HepG2 (cell line): ENCODE results near the gene ZFPL1. TPM values are rescaled to one million over a fixed set of nuclear protein-coding genes. Genes with fewer than 3 reads are reported as not detected.

Experiments
- ATAC-seq: fragments of 200-7000 bp; cut with Tn5 transposase; 3 replicates; pipeline ENCODE4 v1.9.1; 2020; ENCODE audit warnings: mild to moderate bottlenecking, moderate library complexity
- BruUV-seq: library from RNA; stranded (reverse); fragments of 400-500 nt; replicated peaks from 2 replicates; lab custom pipeline; 2021; lab: Mats Ljungman, UMichigan
- CTCF ChIA-PET: fragments of 300-600 bp; formaldehyde crosslinking; extraction: SDS; loops from one replicate; lab custom pipeline; 2021; ENCODE audit warnings: low total read pairs, inconsistent platforms, low intra/inter-chr PET ratio; lab: Yijun Ruan, JAX
- POLR2A ChIA-PET: fragments of 350-600 bp; sonication (Branson Sonifier 250); formaldehyde crosslinking; loops from one replicate; lab custom pipeline; 2020; ENCODE audit warnings: antibody characterized with exemption, inconsistent platforms; lab: Yijun Ruan, JAX
- DNase-seq: peaks from one replicate; pipeline ENCODE4 v3.0.0-alpha.2; 2015; ENCODE audit warnings: low spot score
- FAIRE-seq: peaks from 3 replicates; lab custom pipeline; 2011; peaks lifted over from hg19 to GRCh38; lab: Jason Lieb, UNC
- H2AFZ ChIP-seq: one replicate; pipeline ENCODE4 v1.6.1; 2011; ENCODE audit warnings: low read length, inconsistent platforms
- H3K27ac ChIP-seq: fragments of 300-600 bp; 3 replicates; pipeline ENCODE4 v1.8.0; 2011; ENCODE audit warnings: mixed run types, mild to moderate bottlenecking, mixed read lengths, low read length, inconsistent platforms; ENCODE audit not compliant: insufficient read depth; ENCODE audit errors: extremely low read length
- H3K27me3 ChIP-seq, 2 experiments: fragments of 200-600 bp in 1 of 2; 2 replicates in 1 of 2; 3 replicates in 1 of 2; pipeline versions ENCODE4 v1.6.0 to v1.8.0; 2011; ENCODE audit warnings: low read length in 2 of 2, mild to moderate bottlenecking in 2 of 2, moderate library complexity in 2 of 2, inconsistent platforms in 1 of 2; ENCODE audit not compliant: insufficient read depth in 2 of 2, control insufficient read depth in 1 of 2
- H3K36me3 ChIP-seq, 2 experiments: fragments of 200-600 bp in 1 of 2; replicated peaks in 1 of 2; 2 replicates in 1 of 2; 3 replicates in 1 of 2; pipeline versions ENCODE4 v1.5.1 to v1.8.0; 2011; ENCODE audit warnings: low read length in 2 of 2, inconsistent platforms in 1 of 2; ENCODE audit not compliant: insufficient read depth in 2 of 2, control insufficient read depth in 1 of 2
- H3K4me1 ChIP-seq: 2 replicates; pipeline ENCODE4 v1.5.1; 2012; ENCODE audit warnings: low read length, inconsistent platforms; ENCODE audit not compliant: insufficient read depth
- H3K4me2 ChIP-seq: 2 replicates; pipeline ENCODE4 v1.6.0; 2011; ENCODE audit warnings: low read depth, low read length, inconsistent platforms
- H3K4me3 ChIP-seq, 3 experiments: fragments of 200-600 bp in 1 of 3; sonication (generic), shearing (Covaris generic) in 1 of 3; replicated peaks in 1 of 3; 2 replicates each; pipeline ENCODE4 v1.5.1; 2011 to 2016; ENCODE audit warnings: low read length in 3 of 3, inconsistent platforms in 2 of 3, low read depth in 2 of 3, mild to moderate bottlenecking in 2 of 3, control low read depth in 1 of 3, mixed read lengths in 1 of 3; ENCODE audit not compliant: insufficient read depth in 1 of 3
- H3K79me2 ChIP-seq: one replicate; pipeline ENCODE4 v1.6.1; 2011; ENCODE audit warnings: low read length, inconsistent platforms; ENCODE audit not compliant: insufficient read depth
- H3K9ac ChIP-seq: 2 replicates; pipeline ENCODE4 v1.6.0; 2011; ENCODE audit warnings: mild to moderate bottlenecking, low read depth, low read length, inconsistent platforms; ENCODE audit not compliant: insufficient read depth
- H3K9me3 ChIP-seq: 2 replicates; pipeline ENCODE4 v1.5.1; 2012; ENCODE audit warnings: mild to moderate bottlenecking, low read length
- H4K20me1 ChIP-seq: 2 replicates; pipeline ENCODE4 v1.6.0; 2011; ENCODE audit warnings: inconsistent platforms, mild to moderate bottlenecking, low read length, moderate library complexity; ENCODE audit not compliant: insufficient read depth
- CHD4 ChIP-seq: fragments of 200-600 bp; sonication (generic); IDR thresholded peaks from 2 replicates; pipeline ENCODE4 v1.7.0; 2017; ENCODE audit warnings: mild to moderate bottlenecking, low read length, borderline replicate concordance
- GABPA ChIP-seq, 2 experiments: IDR thresholded peaks; 2 replicates each; pipeline ENCODE4 v1.6.1; 2011 to 2016; ENCODE audit warnings: low read depth in 2 of 2, low read length in 1 of 2, missing biosample characterization in 1 of 2, missing genetic modification characterization in 1 of 2
- RAD21 ChIP-seq: fragments of 450-650 bp; formaldehyde crosslinking; IDR thresholded peaks from 2 replicates; pipeline ENCODE4 v1.5.0; 2020; ENCODE audit warnings: mild to moderate bottlenecking
- THAP11 ChIP-seq: IDR thresholded peaks from 2 replicates; pipeline ENCODE4 v1.6.1; 2016; ENCODE audit warnings: missing biosample characterization, missing genetic modification reagents
- ZFX ChIP-seq: sonication (generic); formaldehyde crosslinking; IDR thresholded peaks from 2 replicates; pipeline ENCODE4 v1.4.0; 2020; ENCODE audit warnings: mild to moderate bottlenecking, low read depth, missing genetic modification reagents, moderate library complexity
- WGBS: methylation state at CpG from one replicate; pipeline ENCODE4 v1.1.6; 2017; ENCODE audit warnings: low lambda C conversion rate; 5-methylcytosine and 5-hydroxymethylcytosine counted together
- in situ Hi-C: cut with HindIII; loops from 2 replicates; pipeline ENCODE4 v1.10.0; 2017; ENCODE audit warnings: low pct_unique_long_range_greater_than_20kb; ENCODE audit not compliant: extremely low pct_ligation_motif_present
- intact Hi-C: fragments of 100-400 bp; cut with micrococcal nuclease; formaldehyde crosslinking; loops from one replicate; pipeline ENCODE4 v1.10.0; 2022; ENCODE audit not compliant: unreplicated experiment
- polyA plus RNA-seq, 8 experiments: library from polyadenylated mRNA; depleted of rRNA in 3 of 8; stranded (reverse) in 7 of 8; unstranded in 1 of 8; fragments of >200 nt; fragmentation: Illumina TruSeq in 4 of 8; extraction: Trizol in 4 of 8; gene quantifications; 2 replicates each; pipeline versions ENCODE4 v1.2.1 to v1.2.3, GENCODE V29; 2011 to 2016; ENCODE audit warnings: low read depth in 4 of 8, missing spikeins in 1 of 8, mixed read lengths in 1 of 8; ENCODE audit not compliant: insufficient read depth in 1 of 8
- total RNA-seq, 5 experiments: library from RNA; depleted of rRNA; stranded (reverse); fragments of >200 nt; fragmentation: Illumina TruSeq; extraction: Trizol; gene quantifications; 2 replicates each; pipeline ENCODE4 v1.2.3, GENCODE V29; 2016; ENCODE audit warnings: low read depth in 1 of 5
- TF ChIP-seq, protein P1 (sequence below): sonication (generic); formaldehyde crosslinking; IDR thresholded peaks from 2 replicates; pipeline ENCODE4 v1.5.0; 2020; ENCODE audit warnings: mild to moderate bottlenecking, missing genetic modification reagents, moderate library complexity
- TF ChIP-seq, protein P2 (sequence below): sonication (generic); formaldehyde crosslinking; IDR thresholded peaks from 2 replicates; pipeline ENCODE4 v1.5.0; 2020; ENCODE audit warnings: missing genetic modification reagents
- TF ChIP-seq, protein P3 (sequence below): sonication (generic); formaldehyde crosslinking; IDR thresholded peaks from 2 replicates; pipeline ENCODE4 v1.5.1; 2020; ENCODE audit warnings: mild to moderate bottlenecking, moderate library complexity, missing genetic modification reagents
- TF ChIP-seq, protein P4 (sequence below): sonication (generic); formaldehyde crosslinking; IDR thresholded peaks from 2 replicates; pipeline ENCODE4 v1.9.0; 2021; ENCODE audit warnings: missing genetic modification reagents, borderline replicate concordance
- TF ChIP-seq, protein P5 (sequence below): sonication (generic); formaldehyde crosslinking; IDR thresholded peaks from 2 replicates; pipeline ENCODE4 v1.8.0; 2022; ENCODE audit warnings: mild to moderate bottlenecking, missing genetic modification reagents; ENCODE audit not compliant: insufficient replicate concordance

Gene ZFPL1
- total and polyA plus RNA-seq, 2 of the 13 experiments (the other 11 are each of a cell fraction or from before 2014, with no cell fraction given), result 32.2 to 56.0 TPM

DNA sequence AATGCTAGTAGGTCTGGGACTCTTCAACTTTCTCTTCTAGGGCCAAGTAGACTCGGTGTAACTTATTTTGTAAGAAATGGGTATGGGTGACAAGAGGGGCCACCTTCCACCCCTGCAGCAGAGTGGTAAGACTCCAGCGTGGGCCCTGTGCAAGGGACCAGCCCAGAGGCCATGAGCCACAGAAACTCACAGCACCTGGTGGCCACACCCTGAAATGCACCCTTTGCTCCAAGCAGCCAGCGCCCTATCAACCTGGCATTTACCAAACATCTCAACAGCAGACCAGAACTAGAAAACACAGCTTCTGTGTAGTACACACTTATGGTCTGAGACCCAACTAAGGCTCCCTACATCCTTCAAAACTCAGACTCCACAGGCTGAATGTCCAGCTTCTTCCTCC, 5.9 kb upstream of the ZFPL1 start (continued):
- TF ChIP-seq, protein P1, sequence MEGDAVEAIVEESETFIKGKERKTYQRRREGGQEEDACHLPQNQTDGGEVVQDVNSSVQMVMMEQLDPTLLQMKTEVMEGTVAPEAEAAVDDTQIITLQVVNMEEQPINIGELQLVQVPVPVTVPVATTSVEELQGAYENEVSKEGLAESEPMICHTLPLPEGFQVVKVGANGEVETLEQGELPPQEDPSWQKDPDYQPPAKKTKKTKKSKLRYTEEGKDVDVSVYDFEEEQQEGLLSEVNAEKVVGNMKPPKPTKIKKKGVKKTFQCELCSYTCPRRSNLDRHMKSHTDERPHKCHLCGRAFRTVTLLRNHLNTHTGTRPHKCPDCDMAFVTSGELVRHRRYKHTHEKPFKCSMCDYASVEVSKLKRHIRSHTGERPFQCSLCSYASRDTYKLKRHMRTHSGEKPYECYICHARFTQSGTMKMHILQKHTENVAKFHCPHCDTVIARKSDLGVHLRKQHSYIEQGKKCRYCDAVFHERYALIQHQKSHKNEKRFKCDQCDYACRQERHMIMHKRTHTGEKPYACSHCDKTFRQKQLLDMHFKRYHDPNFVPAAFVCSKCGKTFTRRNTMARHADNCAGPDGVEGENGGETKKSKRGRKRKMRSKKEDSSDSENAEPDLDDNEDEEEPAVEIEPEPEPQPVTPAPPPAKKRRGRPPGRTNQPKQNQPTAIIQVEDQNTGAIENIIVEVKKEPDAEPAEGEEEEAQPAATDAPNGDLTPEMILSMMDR (CRISPR knock-in tag), result peak; percentile 86
- TF ChIP-seq CHD4 (no peak), ZFX (CRISPR knock-in tag) (peak; percentile 44; the same call in 1 of the 2 replicates), THAP11 (CRISPR knock-in tag) (0 out of 2 replicates have a peak, but pooled peaks have one; percentile 18), RAD21 (CRISPR knock-in tag) (peak; percentile 78)
- TF ChIP-seq, protein P2, sequence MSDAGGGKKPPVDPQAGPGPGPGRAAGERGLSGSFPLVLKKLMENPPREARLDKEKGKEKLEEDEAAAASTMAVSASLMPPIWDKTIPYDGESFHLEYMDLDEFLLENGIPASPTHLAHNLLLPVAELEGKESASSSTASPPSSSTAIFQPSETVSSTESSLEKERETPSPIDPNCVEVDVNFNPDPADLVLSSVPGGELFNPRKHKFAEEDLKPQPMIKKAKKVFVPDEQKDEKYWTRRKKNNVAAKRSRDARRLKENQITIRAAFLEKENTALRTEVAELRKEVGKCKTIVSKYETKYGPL (CRISPR knock-in tag), result no peak
- TF ChIP-seq, protein P3, sequence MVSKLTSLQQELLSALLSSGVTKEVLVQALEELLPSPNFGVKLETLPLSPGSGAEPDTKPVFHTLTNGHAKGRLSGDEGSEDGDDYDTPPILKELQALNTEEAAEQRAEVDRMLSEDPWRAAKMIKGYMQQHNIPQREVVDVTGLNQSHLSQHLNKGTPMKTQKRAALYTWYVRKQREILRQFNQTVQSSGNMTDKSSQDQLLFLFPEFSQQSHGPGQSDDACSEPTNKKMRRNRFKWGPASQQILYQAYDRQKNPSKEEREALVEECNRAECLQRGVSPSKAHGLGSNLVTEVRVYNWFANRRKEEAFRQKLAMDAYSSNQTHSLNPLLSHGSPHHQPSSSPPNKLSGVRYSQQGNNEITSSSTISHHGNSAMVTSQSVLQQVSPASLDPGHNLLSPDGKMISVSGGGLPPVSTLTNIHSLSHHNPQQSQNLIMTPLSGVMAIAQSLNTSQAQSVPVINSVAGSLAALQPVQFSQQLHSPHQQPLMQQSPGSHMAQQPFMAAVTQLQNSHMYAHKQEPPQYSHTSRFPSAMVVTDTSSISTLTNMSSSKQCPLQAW (CRISPR knock-in tag), result 0 out of 2 replicates have a peak, but pooled peaks have one; percentile 48

DNA sequence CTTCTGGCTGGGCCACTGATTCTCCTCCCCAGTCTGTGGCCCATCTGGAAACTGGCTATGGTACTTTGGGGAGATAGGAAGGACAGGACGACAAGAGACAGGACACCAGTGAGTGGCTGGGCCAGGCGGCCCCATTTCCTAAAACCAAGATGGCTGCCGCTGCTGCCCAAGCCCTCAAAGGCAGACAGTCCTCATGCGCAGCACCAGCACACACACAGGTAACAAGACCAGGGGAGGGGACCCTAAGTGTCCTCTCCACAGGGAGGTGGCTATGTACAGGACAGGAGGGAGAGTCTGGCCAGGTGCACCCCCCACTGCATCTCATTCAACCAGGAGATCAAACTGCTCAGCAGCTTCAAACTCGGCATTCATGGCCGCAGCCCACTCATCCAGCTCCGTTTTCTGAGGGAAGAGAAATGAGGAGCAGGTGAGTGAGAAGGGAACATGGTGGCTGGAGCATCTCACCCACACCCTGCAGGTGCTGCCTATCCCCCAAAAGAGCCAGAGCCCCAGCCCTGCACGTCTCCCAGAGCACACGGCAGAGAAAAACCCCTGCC, 5.2 kb upstream of the ZFPL1 start:
- no peaks in the 10 kb centered on the region for H4K20me1 ChIP-seq
- POLR2A ChIA-PET, result no interaction called here
- H3K27ac ChIP-seq, result peak overlapping the region; percentile 27
- FAIRE-seq, result no peak
- peaks cover 11 to 27% of the 10 kb centered on the region in 2 experiments for H3K36me3 ChIP-seq
- in situ Hi-C loops (no loop called here), intact Hi-C loops (loop anchor here (2.0 to 5.0 kb wide), 2 partner anchors 52 to 64 kb away; partner anchors contain the start of genes ARL2 and SNX15)
- no TSS peak for BruUV-seq
- H3K27me3 ChIP-seq, result no peaks in the 10 kb centered on the region; a peak in 1 of 5 replicates
- no peak for ATAC-seq
- peaks cover 28% of the 10 kb centered on the region for H3K79me2 ChIP-seq
- H3K4me3 ChIP-seq, result no peak overlapping the region
- peaks cover 36% of the 10 kb centered on the region for H3K4me1 ChIP-seq
- no peak overlapping the region for H3K4me2 ChIP-seq
- 98% methylated on average over 6 of the region's 9 CpGs for WGBS
- H3K9me3 ChIP-seq, result no peaks in the 10 kb centered on the region
- CTCF ChIA-PET, result interaction anchor here (0.8 to 2.3 kb wide), 2 partner anchors 50 to 65 kb away, joined by 6 to 17 read pairs; partner anchors contain the start of genes ARL2 and SNX15
- DNase-seq, result no peak
- no peak overlapping the region for H3K9ac ChIP-seq
- H2AFZ ChIP-seq, result no peak overlapping the region
- TF ChIP-seq GABPA (IDR thresholded peaks at IDR 0.05; ENCODE audit: low read depth, low read length), result no peak
- no peak for TF ChIP-seq GABPA (CRISPR knock-in tag; IDR thresholded peaks at IDR 0.05; ENCODE audit: low read depth)
- TF ChIP-seq, protein P4, sequence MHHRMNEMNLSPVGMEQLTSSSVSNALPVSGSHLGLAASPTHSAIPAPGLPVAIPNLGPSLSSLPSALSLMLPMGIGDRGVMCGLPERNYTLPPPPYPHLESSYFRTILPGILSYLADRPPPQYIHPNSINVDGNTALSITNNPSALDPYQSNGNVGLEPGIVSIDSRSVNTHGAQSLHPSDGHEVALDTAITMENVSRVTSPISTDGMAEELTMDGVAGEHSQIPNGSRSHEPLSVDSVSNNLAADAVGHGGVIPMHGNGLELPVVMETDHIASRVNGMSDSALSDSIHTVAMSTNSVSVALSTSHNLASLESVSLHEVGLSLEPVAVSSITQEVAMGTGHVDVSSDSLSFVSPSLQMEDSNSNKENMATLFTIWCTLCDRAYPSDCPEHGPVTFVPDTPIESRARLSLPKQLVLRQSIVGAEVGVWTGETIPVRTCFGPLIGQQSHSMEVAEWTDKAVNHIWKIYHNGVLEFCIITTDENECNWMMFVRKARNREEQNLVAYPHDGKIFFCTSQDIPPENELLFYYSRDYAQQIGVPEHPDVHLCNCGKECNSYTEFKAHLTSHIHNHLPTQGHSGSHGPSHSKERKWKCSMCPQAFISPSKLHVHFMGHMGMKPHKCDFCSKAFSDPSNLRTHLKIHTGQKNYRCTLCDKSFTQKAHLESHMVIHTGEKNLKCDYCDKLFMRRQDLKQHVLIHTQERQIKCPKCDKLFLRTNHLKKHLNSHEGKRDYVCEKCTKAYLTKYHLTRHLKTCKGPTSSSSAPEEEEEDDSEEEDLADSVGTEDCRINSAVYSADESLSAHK (CRISPR knock-in tag), result no peak
- TF ChIP-seq, protein P5, sequence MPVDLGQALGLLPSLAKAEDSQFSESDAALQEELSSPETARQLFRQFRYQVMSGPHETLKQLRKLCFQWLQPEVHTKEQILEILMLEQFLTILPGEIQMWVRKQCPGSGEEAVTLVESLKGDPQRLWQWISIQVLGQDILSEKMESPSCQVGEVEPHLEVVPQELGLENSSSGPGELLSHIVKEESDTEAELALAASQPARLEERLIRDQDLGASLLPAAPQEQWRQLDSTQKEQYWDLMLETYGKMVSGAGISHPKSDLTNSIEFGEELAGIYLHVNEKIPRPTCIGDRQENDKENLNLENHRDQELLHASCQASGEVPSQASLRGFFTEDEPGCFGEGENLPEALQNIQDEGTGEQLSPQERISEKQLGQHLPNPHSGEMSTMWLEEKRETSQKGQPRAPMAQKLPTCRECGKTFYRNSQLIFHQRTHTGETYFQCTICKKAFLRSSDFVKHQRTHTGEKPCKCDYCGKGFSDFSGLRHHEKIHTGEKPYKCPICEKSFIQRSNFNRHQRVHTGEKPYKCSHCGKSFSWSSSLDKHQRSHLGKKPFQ (CRISPR knock-in tag), result no peak
